ENCODE measurements around the gene ZFYVE28. TPM values are rescaled to one million over a fixed set of nuclear protein-coding genes. Genes with fewer than 3 reads are reported as not detected.

Gene ZFYVE28
- total RNA-seq, 1 donor from 2014 or later = 11.3 TPM

- no peak for DNase-seq (ENCODE audit: extremely low spot score in 2 of 2)
- TF ChIP-seq POLR2AphosphoS5 (IDR thresholded peaks at IDR 0.05; ENCODE audit: insufficient read depth in 1 of 2, low read depth in 1 of 2) (no peak), CTCF (IDR thresholded peaks at IDR 0.05) (no peak), POLR2A (IDR thresholded peaks at IDR 0.05) (no peak)
- Histone ChIP-seq H3K27ac (no peak overlapping the region), H3K27me3 (no peaks in the 10 kb centered on the region), H3K4me3 (no peak overlapping the region), H3K36me3 (no peaks in the 10 kb centered on the region), H3K4me1 (no peaks in the 10 kb centered on the region), H3K9me3 (no peaks in the 10 kb centered on the region)
- intact Hi-C loops (cut with DNase I) = no loop called here
Measured at GRCh38 chr4:2285613-2286381, 132.6 kb downstream of the ZFYVE28 start.

GRCh38 chr4:2284934-2285612 is 133.4 kb downstream of the ZFYVE28 start:
- Histone ChIP-seq H3K36me3 (no peaks in the 10 kb centered on the region), H3K4me3 (no peak overlapping the region), H3K27me3 (no peaks in the 10 kb centered on the region), H3K4me1 (no peaks in the 10 kb centered on the region), H3K27ac (no peak overlapping the region), H3K9me3 (no peaks in the 10 kb centered on the region)
- intact Hi-C loops (cut with DNase I) = no loop called here
- TF ChIP-seq CTCF (IDR thresholded peaks at IDR 0.05) (no peak), POLR2AphosphoS5 (IDR thresholded peaks at IDR 0.05; ENCODE audit: insufficient read depth in 1 of 2, low read depth in 1 of 2) (no peak), POLR2A (IDR thresholded peaks at IDR 0.05) (no peak)
- no peak for DNase-seq (ENCODE audit: extremely low spot score in 2 of 2)

- Histone ChIP-seq H3K4me3 (no peak overlapping the region), H3K27me3 (no peaks in the 10 kb centered on the region), H3K36me3 (no peaks in the 10 kb centered on the region), H3K27ac (no peak overlapping the region), H3K4me1 (no peaks in the 10 kb centered on the region), H3K9me3 (no peaks in the 10 kb centered on the region)
- intact Hi-C loops (cut with DNase I) = no loop called here
- no peak for DNase-seq (ENCODE audit: extremely low spot score in 2 of 2)
- TF ChIP-seq POLR2AphosphoS5 (IDR thresholded peaks at IDR 0.05; ENCODE audit: insufficient read depth in 1 of 2, low read depth in 1 of 2) (no peak), POLR2A (IDR thresholded peaks at IDR 0.05) (no peak)
Measured at GRCh38 chr4:2284161-2284933, 134.1 kb downstream of the ZFYVE28 start.

GRCh38 chr4:2283199-2283711 is 135.2 kb downstream of the ZFYVE28 start:
- no peaks in the 10 kb centered on the region for H3K9me3 ChIP-seq
- no peaks in the 10 kb centered on the region for H3K27me3 ChIP-seq
- H3K36me3 ChIP-seq = no peaks in the 10 kb centered on the region
- TF ChIP-seq POLR2A (IDR thresholded peaks at IDR 0.05) (no peak), CTCF (IDR thresholded peaks at IDR 0.05) (no peak), POLR2AphosphoS5 (IDR thresholded peaks at IDR 0.05; ENCODE audit: insufficient read depth in 1 of 2, low read depth in 1 of 2) (no peak)
- no peak overlapping the region for H3K27ac ChIP-seq
- no peaks in the 10 kb centered on the region for H3K4me1 ChIP-seq
- H3K4me3 ChIP-seq = no peak overlapping the region
- intact Hi-C loops (cut with DNase I) = no loop called here
- no peak for DNase-seq (ENCODE audit: extremely low spot score in 2 of 2)

GRCh38 chr4:2281575-2282343 is 136.7 kb downstream of the ZFYVE28 start:
- Histone ChIP-seq H3K36me3 (no peaks in the 10 kb centered on the region), H3K9me3 (no peaks in the 10 kb centered on the region), H3K27ac (no peak overlapping the region), H3K4me3 (no peak overlapping the region), H3K27me3 (no peaks in the 10 kb centered on the region), H3K4me1 (no peaks in the 10 kb centered on the region)
- DNase-seq (ENCODE audit: extremely low spot score in 2 of 2) = no peak
- TF ChIP-seq CTCF (IDR thresholded peaks at IDR 0.05) (no peak), POLR2A (IDR thresholded peaks at IDR 0.05) (no peak), POLR2AphosphoS5 (IDR thresholded peaks at IDR 0.05; ENCODE audit: insufficient read depth in 1 of 2, low read depth in 1 of 2) (no peak)
- intact Hi-C loops (cut with DNase I) = no loop called here

Measured in vagina (tissue), 2 donors.